Sigmoid colon (tissue), 7 donors: ENCODE results near the gene SPTA1. TPM values are rescaled to one million over a fixed set of nuclear protein-coding genes. Genes with fewer than 3 reads are reported as not detected.

Experiments
- DNase-seq: peaks from one replicate; pipeline ENCODE4 v3.0.0-alpha.2; 2019
- H3K27ac ChIP-seq, 4 donors: fragments of 200-600 bp; sonication (generic); one replicate each; pipeline ENCODE4 v1.5.1; 2016 to 2019; ENCODE audit warnings: mild to moderate bottlenecking in 1 of 4
- H3K27me3 ChIP-seq, 3 donors: fragments of 200-600 bp; sonication (generic); one replicate each; pipeline ENCODE4 v1.5.1; 2019; ENCODE audit warnings: mild to moderate bottlenecking in 1 of 3
- H3K36me3 ChIP-seq, 4 donors: fragments of 200-600 bp; sonication (generic); one replicate each; pipeline ENCODE4 v1.5.1; 2016 to 2019
- H3K4me1 ChIP-seq, 4 donors: fragments of 200-600 bp; sonication (generic); one replicate each; pipeline ENCODE4 v1.5.1; 2017 to 2019
- H3K4me3 ChIP-seq, 4 donors: fragments of 200-600 bp; sonication (generic); one replicate each; pipeline ENCODE4 v1.5.1; 2017 to 2019; ENCODE audit warnings: mild to moderate bottlenecking in 2 of 4, moderate library complexity in 1 of 4
- H3K9me3 ChIP-seq, 4 donors: fragments of 200-600 bp in 3 of 4; sonication (generic) in 3 of 4; one replicate each; pipeline versions ENCODE4 v1.5.1 to v1.6.1; 2013 to 2019
- EP300 ChIP-seq, 4 donors: sonication (generic); formaldehyde crosslinking; IDR thresholded peaks; one replicate each; pipeline ENCODE4 v1.6.1; 2017; ENCODE audit warnings: antibody characterized with exemption in 4 of 4
- POLR2A ChIP-seq, 2 donors: fragments of 450-650 bp; IDR thresholded peaks; one replicate each; pipeline ENCODE4 v1.6.1; 2016; ENCODE audit warnings: antibody characterized with exemption in 2 of 2, mild to moderate bottlenecking in 2 of 2, moderate library complexity in 2 of 2
- POLR2AphosphoS5 ChIP-seq, 4 donors: sonication (generic); formaldehyde crosslinking; IDR thresholded peaks; one replicate each; pipeline ENCODE4 v1.6.1; 2017; ENCODE audit warnings: antibody characterized with exemption in 4 of 4
- WGBS, 2 donors: extraction: QIAGEN DNeasy Blood & Tissue Kit; methylation state at CpG; one replicate each; pipeline ENCODE4 v1.1.7; 2013; 5-methylcytosine and 5-hydroxymethylcytosine counted together
- intact Hi-C: fragments of 100-400 bp; cut with DNase I; formaldehyde crosslinking; loops from one replicate; pipeline ENCODE4 v1.15.1; 2023
- polyA plus RNA-seq, 3 donors: library from polyadenylated mRNA; stranded (reverse); fragments of 200-250 nt; gene quantifications; one replicate each; pipeline ENCODE4 v1.2.3, GENCODE V29; 2013
- total RNA-seq, 4 donors: library from RNA; depleted of rRNA; stranded (reverse); fragments of >200 nt; gene quantifications; one replicate each; pipeline ENCODE4 v1.1.0, GENCODE V29; 2016
- TF ChIP-seq, protein P1 (sequence below), 4 experiments: fragments of 450-650 bp in 3 of 4; fragments of 200-600 bp in 1 of 4; IDR thresholded peaks; one replicate each; pipeline ENCODE4 v1.5.1; 2016 to 2019; ENCODE audit warnings: antibody characterized with exemption in 4 of 4, mild to moderate bottlenecking in 3 of 4, moderate library complexity in 2 of 4
- donor health status: healthy with polysubstance abuse.
- donor health status: Bipolar disorder and iron deficiency.
- donor health status: healthy.

SPTA1 gene
- total and polyA plus RNA-seq, 7 donors: 0.03 to 0.14 TPM; not detected in 5

DNA sequence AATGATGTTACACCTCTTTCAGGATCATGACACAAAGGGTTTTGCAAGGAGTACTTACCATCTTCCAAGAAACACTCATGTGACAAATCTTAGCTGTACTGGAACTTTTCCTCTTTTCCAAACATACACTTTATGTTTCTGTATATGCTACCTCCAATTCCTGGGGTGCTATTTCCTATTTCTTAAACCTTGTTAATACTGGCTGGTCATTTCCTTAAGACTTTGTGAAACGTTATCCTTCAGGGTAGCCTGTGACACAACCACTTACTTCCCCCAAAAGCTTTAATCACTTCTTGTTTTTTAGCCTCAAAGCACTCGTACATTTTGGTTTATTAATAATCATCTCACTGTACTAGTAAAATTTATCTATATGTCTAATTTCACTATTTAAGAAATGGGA, 42.1 kb downstream of the SPTA1 start:
- Histone ChIP-seq H3K27ac (no peak overlapping the region), H3K4me1 (no peaks in the 10 kb centered on the region), H3K36me3 (no peaks in the 10 kb centered on the region), H3K27me3 (no peaks in the 10 kb centered on the region), H3K9me3 (no peaks in the 10 kb centered on the region), H3K4me3 (no peak overlapping the region)
- 53 to 64% methylated on average over 2 of the region's 2 CpGs for WGBS, 2 donors
- intact Hi-C loops: no loop called here
- DNase-seq: no peak
- no peak for TF ChIP-seq EP300 (IDR thresholded peaks at IDR 0.05)
- TF ChIP-seq, protein P1, sequence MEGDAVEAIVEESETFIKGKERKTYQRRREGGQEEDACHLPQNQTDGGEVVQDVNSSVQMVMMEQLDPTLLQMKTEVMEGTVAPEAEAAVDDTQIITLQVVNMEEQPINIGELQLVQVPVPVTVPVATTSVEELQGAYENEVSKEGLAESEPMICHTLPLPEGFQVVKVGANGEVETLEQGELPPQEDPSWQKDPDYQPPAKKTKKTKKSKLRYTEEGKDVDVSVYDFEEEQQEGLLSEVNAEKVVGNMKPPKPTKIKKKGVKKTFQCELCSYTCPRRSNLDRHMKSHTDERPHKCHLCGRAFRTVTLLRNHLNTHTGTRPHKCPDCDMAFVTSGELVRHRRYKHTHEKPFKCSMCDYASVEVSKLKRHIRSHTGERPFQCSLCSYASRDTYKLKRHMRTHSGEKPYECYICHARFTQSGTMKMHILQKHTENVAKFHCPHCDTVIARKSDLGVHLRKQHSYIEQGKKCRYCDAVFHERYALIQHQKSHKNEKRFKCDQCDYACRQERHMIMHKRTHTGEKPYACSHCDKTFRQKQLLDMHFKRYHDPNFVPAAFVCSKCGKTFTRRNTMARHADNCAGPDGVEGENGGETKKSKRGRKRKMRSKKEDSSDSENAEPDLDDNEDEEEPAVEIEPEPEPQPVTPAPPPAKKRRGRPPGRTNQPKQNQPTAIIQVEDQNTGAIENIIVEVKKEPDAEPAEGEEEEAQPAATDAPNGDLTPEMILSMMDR (IDR thresholded peaks at IDR 0.05): no peak
- TF ChIP-seq POLR2A (IDR thresholded peaks at IDR 0.05): no peak
- TF ChIP-seq POLR2AphosphoS5 (IDR thresholded peaks at IDR 0.05): no peak

DNA sequence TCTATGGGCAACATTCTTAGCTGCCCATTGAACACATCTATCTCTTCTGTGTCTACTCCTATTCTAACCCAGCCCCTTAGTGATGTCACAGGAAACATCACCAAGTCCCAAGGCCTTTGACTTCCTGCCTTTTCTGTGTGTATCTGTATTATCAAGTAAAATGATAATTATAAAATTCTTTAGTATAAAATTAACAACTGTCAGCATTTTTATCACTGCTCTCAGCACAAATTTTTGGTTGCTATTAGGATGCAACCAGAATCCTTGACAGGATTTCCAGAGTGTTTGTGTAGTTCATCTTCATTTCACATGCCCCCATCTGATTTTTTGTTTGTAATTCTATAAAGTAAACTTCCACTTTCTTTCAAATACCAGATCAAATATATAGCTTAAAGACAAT, 47.6 kb downstream of the SPTA1 start:
- TF ChIP-seq, protein P1 (IDR thresholded peaks at IDR 0.05): no peak
- no peaks in the 10 kb centered on the region for H3K27me3 ChIP-seq
- no peak for DNase-seq
- H3K4me3 ChIP-seq: no peak overlapping the region
- H3K36me3 ChIP-seq: no peaks in the 10 kb centered on the region
- no peak overlapping the region for H3K27ac ChIP-seq
- intact Hi-C loops: no loop called here
- H3K4me1 ChIP-seq: no peaks in the 10 kb centered on the region
- no peaks in the 10 kb centered on the region for H3K9me3 ChIP-seq

DNA sequence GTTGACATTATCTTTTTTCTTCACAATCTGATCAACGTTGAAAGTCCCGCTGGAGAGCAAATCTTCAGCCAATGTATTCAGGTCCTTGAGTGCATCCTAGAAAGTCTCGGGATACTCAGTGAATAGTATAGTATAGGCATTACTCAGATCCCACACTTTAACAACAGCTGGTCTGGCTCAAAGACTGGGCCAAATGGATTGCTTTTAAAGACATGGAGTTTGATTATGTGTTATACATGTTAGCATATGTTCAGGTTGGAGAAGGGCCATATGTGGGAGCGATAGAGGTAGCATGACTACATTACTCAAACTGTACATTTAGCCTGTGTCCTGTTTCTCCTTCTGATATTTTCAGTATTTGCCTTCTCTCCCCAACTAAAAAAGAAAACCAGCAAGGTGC, 48.4 kb downstream of the SPTA1 start:
- Histone ChIP-seq H3K27me3 (no peaks in the 10 kb centered on the region), H3K36me3 (no peaks in the 10 kb centered on the region), H3K4me3 (no peak overlapping the region), H3K27ac (no peak overlapping the region), H3K4me1 (no peaks in the 10 kb centered on the region), H3K9me3 (no peaks in the 10 kb centered on the region)
- DNase-seq: no peak
- 88 to 91% methylated on average over 4 of the region's 4 CpGs for WGBS, 2 donors
- intact Hi-C loops: no loop called here
- TF ChIP-seq, protein P1 (IDR thresholded peaks at IDR 0.05): no peak
- TF ChIP-seq POLR2AphosphoS5 (IDR thresholded peaks at IDR 0.05) (no peak), EP300 (IDR thresholded peaks at IDR 0.05) (no peak), POLR2A (IDR thresholded peaks at IDR 0.05) (no peak)

DNA sequence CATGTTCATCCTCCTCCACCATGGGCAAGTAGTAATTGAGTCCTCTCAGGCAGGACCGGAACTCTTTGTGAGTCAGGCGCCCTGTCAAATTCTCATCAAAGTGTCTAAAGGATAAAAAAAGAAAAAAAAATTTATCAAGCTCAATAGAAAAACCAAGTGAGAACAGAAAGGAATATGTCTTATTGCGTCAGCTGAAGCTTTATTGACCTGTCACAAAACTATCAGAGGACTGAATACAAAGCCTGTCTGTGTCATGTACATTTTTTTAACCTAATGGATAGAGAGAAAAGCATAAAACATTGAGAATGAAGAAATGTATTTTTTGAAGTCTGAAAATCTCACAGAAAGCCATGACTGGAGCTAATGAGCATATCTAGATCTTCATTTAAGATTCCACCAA, 72.8 kb downstream of the SPTA1 start:
- Histone ChIP-seq H3K36me3 (no peaks in the 10 kb centered on the region), H3K4me3 (no peak overlapping the region), H3K9me3 (no peaks in the 10 kb centered on the region), H3K27me3 (no peaks in the 10 kb centered on the region), H3K27ac (no peak overlapping the region), H3K4me1 (no peaks in the 10 kb centered on the region)
- no peak for DNase-seq
- no peak for TF ChIP-seq POLR2A (IDR thresholded peaks at IDR 0.05)
- no peak for TF ChIP-seq EP300 (IDR thresholded peaks at IDR 0.05)
- no peak for TF ChIP-seq POLR2AphosphoS5 (IDR thresholded peaks at IDR 0.05)
- TF ChIP-seq, protein P1 (IDR thresholded peaks at IDR 0.05): no peak
- intact Hi-C loops: no loop called here
- WGBS, 2 donors: 84 to 92% methylated on average over 3 of the region's 3 CpGs

DNA sequence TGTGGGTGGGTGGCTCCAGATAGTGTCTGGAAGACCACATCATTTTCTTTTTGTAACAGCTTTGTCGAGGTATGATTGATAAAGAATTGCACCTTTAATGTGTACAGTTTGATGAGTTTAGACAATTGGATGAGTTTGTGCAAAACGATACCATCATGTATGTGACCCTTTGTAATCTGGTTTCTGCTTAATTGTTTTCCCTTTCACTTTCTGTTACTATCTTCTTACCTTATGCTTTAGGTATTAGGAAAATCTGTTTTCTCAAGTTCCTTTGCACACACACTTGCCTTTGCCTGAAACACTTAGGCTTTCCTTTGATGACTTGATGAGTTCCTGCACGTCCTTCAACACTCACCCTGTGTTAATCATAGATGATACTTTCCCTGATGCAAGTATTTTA, 74.6 kb downstream of the SPTA1 start:
- WGBS, 2 donors: 41 to 72% methylated on average over 3 of the region's 3 CpGs
- DNase-seq: no peak
- TF ChIP-seq EP300 (IDR thresholded peaks at IDR 0.05) (no peak), POLR2A (IDR thresholded peaks at IDR 0.05) (no peak), POLR2AphosphoS5 (IDR thresholded peaks at IDR 0.05) (no peak)
- TF ChIP-seq, protein P1 (IDR thresholded peaks at IDR 0.05): no peak
- H3K9me3 ChIP-seq: no peaks in the 10 kb centered on the region
- no peaks in the 10 kb centered on the region for H3K4me1 ChIP-seq
- no peak overlapping the region for H3K27ac ChIP-seq
- no peaks in the 10 kb centered on the region for H3K36me3 ChIP-seq
- no peaks in the 10 kb centered on the region for H3K27me3 ChIP-seq
- H3K4me3 ChIP-seq: no peak overlapping the region
- intact Hi-C loops: no loop called here
